Measurements from ENCODE around the gene SERPINE1. TPM values are rescaled to one million over a fixed set of nuclear protein-coding genes. Genes with fewer than 3 reads are reported as not detected.
A peak's percentile ranks its signal among the peaks of the same experiment; 100 is the strongest.
"Not testable (repeated sequence)": the region's sequence is repeated elsewhere in the genome, so short reads cannot be mapped to it uniquely, and the experiment has no call there.

SERPINE1 gene
- total RNA-seq, 3 donors from 2014 or later = 0.55 to 2.9 (median 1.6) TPM

- no peaks in the 10 kb centered on the region for H3K36me3 ChIP-seq (ENCODE audit: low read depth)
- intact Hi-C loops (cut with DNase I, micrococcal nuclease) = no loop called here
- DNase-seq (peak; percentile 72 to 87 (median 78)), ATAC-seq (peak; percentile 71)
- no peak for TF ChIP-seq CTCF (IDR thresholded peaks at IDR 0.05)
- H3K4me3 ChIP-seq = no peak overlapping the region
- no peaks in the 10 kb centered on the region for H3K4me1 ChIP-seq (ENCODE audit: low read depth)
- H3K9me3 ChIP-seq = no peaks in the 10 kb centered on the region
These were observed 26.7 kb upstream of the SERPINE1 start for GRCh38 chr7:101099969-101100781.

GRCh38 chr7:101100858-101101847 is 25.8 kb upstream of the SERPINE1 start:
- Histone ChIP-seq H3K9me3 (no peaks in the 10 kb centered on the region), H3K4me1 (ENCODE audit: low read depth) (no peaks in the 10 kb centered on the region), H3K36me3 (ENCODE audit: low read depth) (no peaks in the 10 kb centered on the region), H3K4me3 (no peak overlapping the region)
- ATAC-seq = no peak
- intact Hi-C loops (cut with DNase I, micrococcal nuclease) = no loop called here
- no peak for DNase-seq
- no peak for TF ChIP-seq CTCF (IDR thresholded peaks at IDR 0.05)

DNA sequence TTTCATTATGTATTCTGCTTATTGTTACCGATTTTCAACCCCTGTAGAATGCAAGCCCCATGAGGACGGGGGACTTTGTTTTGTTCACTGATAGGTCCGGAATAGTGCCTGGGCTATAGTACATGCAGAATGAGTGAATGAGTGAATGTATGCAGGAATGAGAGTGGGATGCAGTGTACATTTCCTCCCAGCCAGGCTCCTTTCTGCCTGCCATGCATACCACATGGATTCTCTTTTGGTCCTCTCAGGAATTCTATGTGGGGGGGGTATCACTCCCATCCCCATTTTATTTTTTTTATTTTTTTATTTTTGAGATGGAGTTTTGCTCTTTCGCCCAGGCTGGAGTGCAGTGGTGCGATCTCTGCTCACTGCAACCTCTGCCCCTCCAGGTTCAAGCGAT is 24.9 kb upstream of the SERPINE1 start:
- Histone ChIP-seq H3K4me3 (no peak overlapping the region), H3K9me3 (no peaks in the 10 kb centered on the region), H3K36me3 (ENCODE audit: low read depth) (no peaks in the 10 kb centered on the region), H3K4me1 (ENCODE audit: low read depth) (no peaks in the 10 kb centered on the region)
- DNase-seq (no peak), ATAC-seq (no peak)
- intact Hi-C loops (cut with DNase I, micrococcal nuclease) = no loop called here
- TF ChIP-seq CTCF (IDR thresholded peaks at IDR 0.05) = no peak

DNA sequence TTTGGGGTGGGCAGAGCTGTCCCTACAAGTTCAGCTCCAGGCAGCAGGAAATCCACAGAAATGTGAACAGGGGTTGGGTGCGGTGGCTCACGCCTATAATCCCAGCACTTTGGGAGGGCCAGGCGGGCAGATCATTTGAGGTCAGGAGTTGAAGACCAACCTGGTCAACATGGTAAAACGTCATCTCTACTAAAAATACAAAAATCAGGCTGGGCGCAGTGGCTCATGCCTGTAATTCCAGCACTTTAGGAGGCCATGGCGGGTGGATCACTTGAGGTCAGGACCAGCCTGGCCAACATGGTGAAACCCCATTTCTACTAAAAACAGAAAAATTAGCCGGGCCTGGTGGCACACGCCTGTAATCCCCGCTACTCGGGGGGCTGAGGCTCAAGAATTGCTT is 23.2 kb upstream of the SERPINE1 start:
- DNase-seq; H3K4me1 ChIP-seq (ENCODE audit: low read depth); H3K4me3 ChIP-seq; intact Hi-C loops (cut with DNase I, micrococcal nuclease); H3K9me3 ChIP-seq; H3K36me3 ChIP-seq (ENCODE audit: low read depth): not testable (repeated sequence)
- peak; percentile 34 for ATAC-seq

- H3K9me3 ChIP-seq = no peaks in the 10 kb centered on the region
- no peak overlapping the region for H3K4me3 ChIP-seq
- intact Hi-C loops (cut with DNase I, micrococcal nuclease) = no loop called here
- no peak for ATAC-seq
- no peak for TF ChIP-seq CTCF (IDR thresholded peaks at IDR 0.05)
- DNase-seq = no peak
- H3K4me1 ChIP-seq (ENCODE audit: low read depth) = no peaks in the 10 kb centered on the region
- no peaks in the 10 kb centered on the region for H3K36me3 ChIP-seq (ENCODE audit: low read depth)
These were observed 22.7 kb upstream of the SERPINE1 start for GRCh38 chr7:101104193-101104713.

Data from mucosa of descending colon (tissue), 3 donors.